Fibroblast of lung (primary cell): ENCODE measurements around the gene SMYD5.

ENCODE experiments used
- CTCF ChIP-seq, 2 donors: IDR thresholded peaks in 1 of 2; conservative IDR thresholded peaks in 1 of 2; 1 replicate in 1 of 2; 2 replicates in 1 of 2; pipeline ENCODE4 v1.5.1; 2011 to 2012; ENCODE audit warnings: low read length in 2 of 2, control low read depth in 1 of 2, inconsistent platforms in 1 of 2, low read depth in 1 of 2, mild to moderate bottlenecking in 1 of 2
- EZH2 ChIP-seq: IDR thresholded peaks from 2 replicates; pipeline ENCODE4 v1.5.1; 2012; ENCODE audit warnings: low read length, control low read depth, mild to moderate bottlenecking; ENCODE audit errors: missing control alignments

GRCh38 chr2:73255907-73256617 lies 42.0 kb downstream of the SMYD5 start:
- TF ChIP-seq CTCF (conservative IDR thresholded peaks at IDR 0.05 in 1 of 2, IDR thresholded peaks at IDR 0.05 in 1 of 2; ENCODE audit: low read depth in 1 of 2, low read length in 2 of 2) (no peak), EZH2 (no peak)
